GM19025 (cell line): ENCODE measurements around the gene P2RX1.

Experiments used
- ATAC-seq: cut with Tn5 transposase; IDR thresholded peaks from one replicate; pipeline ENCODE4 v1.9.1; 2021; ENCODE audit warnings: mild to moderate bottlenecking, low read depth, moderate library complexity; ENCODE audit not compliant: unreplicated experiment

The P2RX1 gene

DNA sequence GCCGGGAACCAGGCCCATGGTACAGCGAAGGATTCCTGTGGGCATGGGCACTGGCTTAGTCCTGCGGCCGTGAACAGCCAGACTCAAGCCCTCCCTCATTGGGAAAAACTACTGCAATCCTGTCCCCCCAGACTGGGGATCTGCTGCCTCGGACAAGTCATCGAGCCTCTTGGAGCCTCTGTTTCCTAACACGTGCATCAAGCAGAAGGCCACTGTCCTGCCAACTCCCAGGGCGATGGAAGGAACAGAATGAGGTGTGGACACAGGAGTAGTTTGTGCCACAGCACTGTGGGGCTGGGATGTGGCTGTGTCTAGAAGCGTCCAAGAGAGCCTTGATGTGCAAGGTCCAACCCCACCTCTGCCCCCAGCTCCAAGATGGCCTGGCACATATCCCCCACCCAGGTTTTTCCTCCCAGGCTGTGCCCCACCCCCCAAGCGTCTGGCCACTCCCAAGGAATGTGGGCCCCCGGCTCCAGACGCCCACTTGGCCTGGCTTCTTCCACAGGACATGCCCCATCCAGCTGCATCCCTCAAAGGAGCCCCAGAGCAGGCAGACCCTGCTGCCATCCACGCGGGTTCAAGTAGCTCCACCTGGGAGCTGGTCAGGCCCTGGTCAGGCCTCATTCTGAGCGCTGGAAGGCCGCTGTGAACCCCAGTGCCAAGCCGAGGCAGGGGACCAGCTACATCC lies 26.8 kb downstream of the P2RX1 start:
- ATAC-seq: no peak

DNA sequence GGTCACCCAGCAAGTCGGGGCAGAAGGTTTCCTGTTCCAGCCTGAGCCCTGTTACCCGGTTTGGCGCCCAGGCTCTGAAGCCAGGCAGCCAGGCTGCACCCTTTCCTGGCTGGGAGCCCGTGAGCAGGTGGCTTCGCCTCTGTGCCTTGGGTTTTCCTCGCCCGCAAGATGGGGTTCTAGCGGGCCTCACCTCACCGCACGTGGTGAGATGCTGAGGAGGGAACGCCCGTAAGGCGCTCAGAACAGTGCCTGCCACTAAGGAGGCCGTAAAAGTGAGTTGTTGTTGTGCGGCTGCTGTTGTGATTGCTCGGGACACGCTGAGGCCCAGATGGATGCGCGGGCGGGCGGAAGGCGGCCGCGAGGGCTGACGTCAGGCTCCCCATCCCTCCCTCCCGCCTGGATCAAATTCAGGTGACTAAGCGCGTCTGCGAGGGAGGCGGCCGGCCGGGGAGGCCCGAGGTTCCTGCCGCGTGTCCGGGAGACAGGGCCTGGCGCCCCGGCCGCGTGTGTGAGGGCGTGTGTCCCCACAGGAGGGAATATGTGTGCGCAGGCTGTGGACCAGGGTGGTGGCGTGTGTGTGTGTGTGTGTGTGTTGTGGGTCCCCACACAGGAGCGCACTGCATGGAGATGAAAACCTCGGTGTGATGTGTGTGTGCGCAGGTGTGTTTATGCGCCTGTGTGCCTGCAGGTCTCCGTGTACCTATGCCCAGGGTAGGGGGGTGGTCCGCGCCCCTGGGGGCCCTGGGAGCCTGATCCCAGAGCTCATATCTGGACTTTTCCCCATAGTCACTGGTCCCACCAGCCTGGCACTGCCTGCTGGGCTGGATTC lies 27.7 kb downstream of the P2RX1 start:
- ATAC-seq: no peak

DNA sequence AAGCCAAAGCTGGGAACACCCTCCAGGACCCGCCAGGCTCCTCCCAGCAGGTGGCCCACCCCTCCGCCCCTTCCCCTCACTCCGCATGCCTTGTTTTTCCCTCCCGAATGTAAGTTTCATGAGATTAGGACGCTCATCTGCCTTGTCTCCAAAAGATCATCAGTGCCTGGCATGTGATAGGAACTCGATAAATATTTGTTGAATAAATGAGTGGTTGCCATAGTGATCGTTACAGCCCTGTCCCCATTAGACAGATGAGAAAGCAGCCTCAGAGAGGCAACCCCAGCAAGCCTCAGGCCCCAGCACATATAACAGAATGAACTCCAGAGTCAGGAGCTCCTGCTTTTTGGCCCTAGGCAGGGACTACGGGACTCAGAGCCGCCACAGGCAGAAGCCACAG lies 28.5 kb downstream of the P2RX1 start:
- no peak for ATAC-seq

DNA sequence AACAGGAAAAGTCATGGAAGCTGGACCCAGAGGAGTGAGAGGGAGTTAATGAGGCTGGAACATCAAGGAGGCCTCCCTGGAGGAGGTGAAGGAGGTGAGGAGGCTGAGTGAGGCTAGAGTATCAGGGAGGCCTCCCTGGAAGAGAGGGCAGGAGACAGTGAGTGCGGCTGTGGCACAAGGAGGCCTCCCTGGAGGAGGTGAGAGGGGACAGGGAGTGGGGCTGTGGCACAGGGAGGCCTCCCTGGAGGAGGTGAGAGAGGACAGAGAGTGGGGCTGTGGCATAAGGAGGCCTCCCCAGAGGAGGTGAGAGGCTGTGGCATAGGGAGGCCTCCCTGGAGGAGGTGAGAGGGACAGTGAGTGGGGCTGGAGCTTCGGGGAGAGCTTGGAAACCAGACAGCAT lies 28.9 kb downstream of the P2RX1 start:
- ATAC-seq: no peak

DNA sequence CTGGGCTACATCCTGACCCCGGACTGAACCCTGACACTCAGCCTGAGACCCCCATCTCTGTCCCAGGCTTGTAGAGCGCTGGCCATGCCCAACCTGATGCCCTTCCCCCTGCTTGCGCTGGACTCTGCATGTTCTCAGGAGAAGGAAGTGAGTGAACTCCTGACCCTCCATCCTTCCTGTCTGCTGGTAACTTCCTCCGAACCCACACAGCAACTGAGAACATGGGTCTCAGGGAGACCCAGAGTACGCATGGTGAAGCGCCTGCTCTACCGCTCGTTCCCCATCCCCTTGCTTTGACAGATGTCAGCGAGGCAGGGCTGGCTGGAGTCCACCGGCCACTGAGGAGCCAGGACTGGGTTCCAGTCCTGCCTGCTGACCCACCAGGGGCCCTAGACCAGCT lies 29.5 kb downstream of the P2RX1 start:
- no peak for ATAC-seq

DNA sequence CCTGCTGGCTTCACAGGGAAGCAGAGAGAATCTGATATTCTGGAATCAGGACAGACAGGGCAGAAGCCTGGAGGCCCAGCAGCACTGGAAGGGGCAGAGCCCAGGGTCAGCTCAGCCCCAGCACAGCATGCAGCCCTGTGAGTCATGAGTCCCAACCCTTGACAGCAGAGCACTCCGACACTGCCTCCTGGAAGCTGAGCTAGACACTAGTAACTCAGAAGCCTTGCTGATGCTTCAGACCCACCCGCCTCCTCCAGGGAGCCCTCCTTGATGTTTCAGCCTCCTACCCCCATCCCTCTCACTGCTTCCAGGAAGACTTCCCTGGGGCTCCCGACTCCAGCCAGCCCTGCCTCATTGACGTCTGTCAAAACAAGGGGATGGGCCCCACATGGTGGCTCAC lies 30.3 kb downstream of the P2RX1 start:
- ATAC-seq: no peak

DNA sequence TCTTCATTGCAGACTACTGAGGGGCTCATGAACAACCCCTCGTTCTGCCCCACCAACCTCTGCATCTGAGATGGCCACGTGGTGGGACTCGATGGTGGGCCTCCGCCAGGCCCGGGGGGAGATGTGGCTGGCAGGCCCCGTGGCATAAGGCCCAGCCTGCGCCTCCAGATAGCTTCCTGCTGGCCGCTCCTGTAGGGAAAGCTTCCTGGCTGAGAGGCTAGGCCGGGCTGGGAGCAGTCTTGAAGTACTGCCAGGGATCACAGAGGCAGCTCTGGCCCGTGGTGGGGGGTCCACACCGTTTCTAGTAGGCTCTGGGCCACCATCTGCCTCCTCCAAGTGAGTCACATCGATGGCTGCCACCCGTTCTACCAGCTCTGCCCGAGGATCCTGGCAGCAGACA lies 31.0 kb downstream of the P2RX1 start:
- no peak for ATAC-seq

DNA sequence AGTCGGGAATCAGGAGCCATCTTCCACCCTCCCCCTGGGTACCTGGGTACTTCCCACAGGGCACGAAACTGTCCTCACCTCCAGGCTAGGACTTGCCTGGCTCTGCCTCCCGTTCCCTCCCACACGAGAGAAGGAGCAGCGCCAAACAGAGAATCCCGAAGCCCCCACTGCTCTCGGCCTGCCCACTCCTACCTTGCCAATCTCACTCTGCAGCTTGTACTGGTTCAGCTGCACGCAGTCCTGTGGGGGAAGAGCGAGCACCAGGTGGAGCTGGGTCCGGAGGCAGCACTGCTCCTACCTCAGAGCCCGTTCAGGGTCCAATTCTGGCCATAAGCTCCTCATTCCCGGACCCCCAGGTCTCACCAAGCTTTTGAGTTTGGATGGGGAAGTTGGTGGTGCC lies 32.1 kb downstream of the P2RX1 start:
- ATAC-seq: no peak

DNA sequence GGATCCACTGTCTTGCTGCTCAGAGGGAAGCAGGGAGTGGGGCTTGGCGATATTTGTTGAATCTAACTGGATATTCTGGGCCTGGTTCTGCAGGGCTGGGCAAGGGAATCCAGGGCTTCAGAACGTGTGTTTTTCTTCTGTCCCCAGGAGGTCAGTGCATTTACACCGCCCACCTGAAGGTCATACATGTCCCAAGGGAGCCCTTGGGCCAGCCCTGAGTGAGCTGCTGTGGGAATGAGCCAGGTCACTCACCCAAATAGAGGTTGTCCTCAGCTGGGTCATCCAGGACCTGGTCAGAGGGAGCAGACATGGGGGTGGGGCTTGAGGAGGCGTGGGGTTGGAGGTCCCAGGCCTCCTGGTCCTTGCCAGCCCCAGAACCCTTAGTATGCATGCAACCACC lies 34.0 kb downstream of the P2RX1 start:
- no peak for ATAC-seq

DNA sequence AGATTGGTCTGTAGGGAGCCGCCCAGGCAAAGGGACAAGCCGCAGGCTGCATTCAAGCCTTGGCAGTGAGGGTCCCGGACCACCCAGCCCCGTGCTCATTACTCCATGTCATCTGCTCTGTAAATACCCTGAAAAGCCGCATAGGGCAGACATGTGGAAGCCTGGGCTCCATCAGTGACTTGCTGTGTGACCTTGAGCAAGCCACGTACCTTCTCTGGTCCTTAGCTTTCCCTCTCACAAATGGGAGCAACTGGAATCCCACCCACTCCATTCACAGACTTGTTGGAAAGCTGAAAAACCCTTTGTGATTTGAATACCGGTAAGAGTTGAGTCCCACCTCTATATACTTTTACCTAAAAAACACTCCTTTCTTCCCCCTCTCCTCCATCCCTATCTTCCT lies 35.3 kb downstream of the P2RX1 start:
- no peak for ATAC-seq

DNA sequence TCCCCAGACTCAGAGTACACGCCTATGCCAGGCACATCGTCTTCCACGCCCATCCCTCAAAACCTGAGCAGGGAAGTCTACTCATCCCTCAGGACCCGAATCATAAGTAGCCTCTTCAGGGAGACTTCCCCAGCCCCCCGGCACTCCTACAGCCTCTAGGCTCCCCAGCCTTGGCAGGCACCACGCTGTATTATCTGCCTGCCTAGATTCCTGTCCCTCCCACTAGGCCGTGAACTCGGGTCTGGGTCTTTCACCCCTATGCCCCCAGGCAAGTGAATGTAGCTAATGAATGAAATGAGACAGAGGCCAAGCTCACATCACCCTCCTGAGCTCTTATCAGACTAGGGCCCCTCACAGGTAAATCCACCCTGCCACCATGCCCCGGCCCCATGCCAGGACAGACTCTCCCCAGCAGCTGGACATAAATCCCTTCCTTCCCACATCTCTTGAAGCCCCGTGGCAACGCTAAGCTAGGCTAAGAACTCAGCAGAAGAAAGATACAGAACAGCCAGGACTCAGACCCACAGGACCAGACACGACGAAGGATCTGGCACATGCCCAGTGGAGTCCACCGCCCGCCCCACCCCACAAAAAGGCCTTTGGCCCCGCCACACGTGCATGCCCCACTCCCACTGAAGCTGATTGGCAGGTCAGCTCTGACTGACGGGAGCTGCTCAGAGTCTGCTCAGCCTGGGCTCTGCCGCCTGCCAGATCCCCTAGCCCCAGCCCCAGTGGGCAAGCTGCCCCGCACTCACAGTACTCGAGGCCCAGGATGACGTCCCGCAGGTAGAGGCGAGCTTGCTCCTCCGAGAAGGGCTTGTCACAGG lies 36.5 kb downstream of the P2RX1 start:
- no peak for ATAC-seq

DNA sequence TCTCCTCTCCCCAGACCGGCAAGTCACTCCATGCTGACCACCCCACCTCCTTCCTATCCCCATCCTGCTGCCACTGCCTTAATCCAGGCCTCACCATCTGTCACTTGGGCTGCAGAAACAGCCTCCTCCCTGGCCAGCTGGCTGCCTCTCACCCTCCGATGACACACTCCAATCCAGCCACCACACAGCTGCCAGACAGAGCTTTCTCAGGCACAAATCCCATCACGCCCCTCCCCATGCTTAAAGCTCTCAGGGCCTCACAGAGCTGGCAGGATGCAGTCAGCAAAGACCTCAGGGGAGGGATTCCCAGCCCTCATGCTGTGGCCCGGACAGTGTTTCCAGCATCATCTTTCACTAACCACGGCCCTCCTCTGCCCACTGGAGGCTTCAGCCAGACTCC lies 37.1 kb downstream of the P2RX1 start:
- no peak for ATAC-seq

DNA sequence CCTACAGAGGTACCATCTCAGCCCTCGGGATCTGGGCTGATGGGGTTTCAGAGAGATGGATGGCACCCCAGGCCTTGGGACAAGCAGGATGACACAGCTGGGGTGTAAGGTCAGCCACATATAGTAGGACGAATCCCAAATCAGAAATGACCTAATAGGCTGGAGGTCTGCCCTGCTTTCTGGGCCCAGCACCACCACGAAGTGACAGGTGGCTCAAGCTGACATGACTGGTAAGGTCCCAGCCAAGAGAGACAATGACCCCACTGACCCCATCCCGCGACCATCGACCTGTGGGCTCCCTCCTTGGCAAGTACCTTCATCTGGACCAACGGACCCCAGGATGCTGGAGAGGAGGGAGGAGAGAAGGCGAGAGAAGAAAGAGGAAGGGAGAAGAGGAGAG lies 39.0 kb downstream of the P2RX1 start:
- ATAC-seq: no peak

DNA sequence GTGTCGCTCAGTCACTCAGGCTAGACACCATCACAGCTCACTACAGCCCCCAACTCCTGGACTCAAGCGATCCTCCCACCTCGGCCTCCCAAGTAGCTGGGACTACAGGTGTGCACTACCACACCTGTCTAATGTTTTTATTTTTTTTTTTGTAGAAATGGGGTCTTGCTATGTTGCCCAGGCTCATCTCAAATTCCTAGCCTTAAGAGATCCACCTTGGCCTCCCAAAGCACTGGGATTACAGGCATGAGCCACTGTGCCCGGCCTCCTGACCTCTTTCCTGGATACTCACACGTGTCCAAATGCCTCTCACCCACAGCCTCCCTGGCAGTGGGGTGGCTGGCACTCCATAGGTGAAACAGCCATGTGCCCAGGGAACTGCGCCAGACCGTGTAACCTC lies 40.9 kb downstream of the P2RX1 start:
- no peak for ATAC-seq

DNA sequence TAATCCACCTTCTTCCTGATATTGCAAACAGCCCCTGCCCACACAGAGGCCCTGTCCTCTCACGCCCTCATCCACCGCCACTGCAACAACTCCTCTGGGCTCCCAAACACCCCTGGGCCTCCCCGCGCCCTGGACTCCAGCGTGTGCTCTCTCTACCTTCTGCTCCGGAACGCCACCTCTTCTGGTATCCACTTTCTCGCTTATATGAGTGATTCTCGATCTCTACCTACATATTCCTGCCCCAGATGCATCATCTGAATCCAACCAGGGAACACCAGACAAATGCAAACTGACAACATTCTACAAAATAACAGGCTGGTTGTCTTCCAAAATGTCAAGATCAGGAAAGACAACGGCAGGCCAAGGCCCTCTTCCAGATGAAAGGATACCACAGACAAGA lies 42.4 kb downstream of the P2RX1 start:
- no peak for ATAC-seq

DNA sequence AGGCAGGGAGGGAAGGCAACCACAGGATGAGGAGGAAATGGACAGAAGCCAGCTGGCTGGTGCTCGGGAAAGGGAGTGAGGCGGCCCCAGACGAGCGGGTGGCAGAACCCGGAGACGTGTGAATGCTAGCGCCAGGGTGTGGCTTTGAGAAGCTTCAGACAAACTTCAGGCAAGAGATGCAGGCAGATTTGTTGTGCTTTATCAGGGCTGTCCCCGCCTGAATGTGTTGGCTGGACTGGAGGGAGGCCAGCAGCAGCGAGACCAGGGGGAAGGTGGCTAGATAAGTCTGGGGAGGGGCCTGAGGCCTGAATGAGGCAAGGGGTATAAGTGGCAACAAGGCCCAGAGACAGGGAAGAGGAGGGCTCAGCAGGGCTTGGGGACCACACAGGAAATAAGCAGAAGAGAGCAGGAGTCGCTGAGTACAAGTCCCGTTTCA lies 45.4 kb downstream of the P2RX1 start:
- ATAC-seq: no peak

DNA sequence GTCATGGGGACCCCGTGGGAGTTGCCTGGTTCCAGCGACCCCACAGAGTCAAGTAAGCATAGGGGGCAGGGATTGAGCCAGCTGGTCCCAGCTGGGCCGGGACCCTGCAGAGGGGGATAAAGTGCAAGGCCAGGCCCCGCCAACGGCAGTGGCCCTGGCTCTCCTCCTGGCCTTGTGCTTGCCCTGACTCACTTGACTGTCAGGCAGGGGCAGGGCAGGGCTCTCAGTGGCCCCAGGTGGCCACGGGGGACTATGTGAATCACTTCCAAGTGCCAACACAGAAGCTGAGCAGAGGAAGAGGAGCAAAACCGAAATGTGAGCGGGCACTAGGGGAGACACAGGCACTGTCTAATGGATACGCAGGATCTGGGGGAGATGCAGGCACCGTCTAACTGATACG lies 48.7 kb downstream of the P2RX1 start:
- no peak for ATAC-seq

DNA sequence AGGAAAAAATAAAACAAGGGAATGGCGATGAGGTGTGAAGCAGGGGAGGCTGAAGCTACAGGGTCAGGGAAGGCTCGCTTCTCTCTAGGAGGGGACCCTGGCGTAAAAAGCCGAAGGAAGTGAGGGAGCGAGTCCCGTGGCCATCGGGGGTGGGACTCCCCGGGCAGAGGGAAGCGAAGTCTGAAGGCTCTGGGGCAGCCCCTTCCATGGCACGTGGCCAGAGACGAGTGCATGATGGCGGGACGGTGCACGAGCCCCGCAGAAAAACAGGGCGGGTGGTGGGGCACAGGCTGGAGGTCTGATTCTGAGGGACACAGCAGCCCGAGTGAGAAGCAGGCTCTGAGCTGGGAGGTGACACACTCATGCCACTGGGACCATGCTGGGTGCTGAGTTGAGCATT lies 49.2 kb downstream of the P2RX1 start:
- no peak for ATAC-seq

DNA sequence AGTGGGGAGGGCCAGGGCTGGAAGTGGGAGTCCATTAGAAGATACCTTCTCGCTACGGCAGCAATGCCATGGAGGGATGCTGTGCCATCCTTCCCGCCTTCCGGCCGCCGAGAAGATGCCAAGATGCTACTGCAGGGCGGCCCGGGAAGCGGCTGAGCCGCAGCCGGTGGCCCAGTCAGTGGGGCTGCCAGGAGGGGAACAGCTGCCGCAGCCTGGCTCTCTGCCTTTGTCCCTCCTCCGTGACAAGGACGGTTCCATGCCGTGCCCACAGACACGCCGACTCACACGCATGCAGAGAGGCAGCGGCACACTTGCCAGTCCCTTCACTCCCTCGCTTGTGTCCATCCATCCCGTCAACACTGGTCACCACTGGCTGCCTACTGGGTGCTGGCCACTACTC lies 50.0 kb downstream of the P2RX1 start:
- ATAC-seq: no peak

DNA sequence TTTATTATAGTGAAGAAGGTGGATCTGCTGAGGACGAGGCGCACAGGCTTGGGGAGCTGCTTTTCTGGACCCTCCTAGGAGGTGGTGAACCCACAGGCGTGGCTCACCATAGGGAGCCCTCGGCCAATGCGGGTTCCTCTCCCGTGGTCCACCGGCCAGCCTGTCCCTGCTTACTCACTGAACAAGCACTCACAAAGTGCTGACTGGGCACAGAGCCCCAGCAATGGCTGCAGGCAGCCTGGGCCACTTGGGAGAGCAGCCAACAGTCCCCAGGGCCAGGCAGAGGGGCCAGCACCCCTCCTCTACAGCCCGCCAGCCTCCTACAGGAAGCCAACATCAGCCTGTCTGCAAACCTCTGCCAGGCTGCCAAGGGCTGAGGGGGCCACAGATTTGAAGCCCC lies 51.1 kb downstream of the P2RX1 start:
- no peak for ATAC-seq

DNA sequence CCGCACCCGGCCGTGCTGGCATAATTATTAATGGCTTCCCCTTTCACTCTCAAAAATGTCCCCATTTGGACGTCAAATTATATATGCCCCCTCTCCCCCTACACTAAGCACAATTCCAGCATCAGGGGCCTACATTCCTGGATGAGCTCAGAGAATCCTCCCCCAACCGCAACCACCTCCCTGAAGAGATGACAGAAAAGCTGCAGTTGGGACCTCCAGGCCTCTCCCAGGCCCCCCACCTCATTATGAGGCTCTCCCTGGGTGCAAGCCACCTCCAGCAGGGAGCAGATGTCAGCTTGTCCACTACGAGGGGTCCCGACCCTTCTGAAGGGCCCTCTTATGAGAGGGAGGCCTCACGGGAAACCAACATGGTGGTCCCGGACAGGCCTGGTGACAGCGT lies 51.7 kb downstream of the P2RX1 start:
- ATAC-seq: no peak
